AG10803 (cell line): ENCODE results near the gene UGCG.

Experiments
- DNase-seq: peaks from one replicate; pipeline ENCODE4 v3.0.0; 2010; ENCODE audit warnings: low read depth
- H3K4me3 ChIP-seq: 2 replicates; pipeline ENCODE4 v1.5.1; 2011; ENCODE audit warnings: mild to moderate bottlenecking, low read length, control low read depth
- CTCF ChIP-seq: conservative IDR thresholded peaks from 2 replicates; pipeline ENCODE4 v1.5.1; 2011; ENCODE audit warnings: mild to moderate bottlenecking, low read length, control low read depth, inconsistent platforms

Gene UGCG

DNA sequence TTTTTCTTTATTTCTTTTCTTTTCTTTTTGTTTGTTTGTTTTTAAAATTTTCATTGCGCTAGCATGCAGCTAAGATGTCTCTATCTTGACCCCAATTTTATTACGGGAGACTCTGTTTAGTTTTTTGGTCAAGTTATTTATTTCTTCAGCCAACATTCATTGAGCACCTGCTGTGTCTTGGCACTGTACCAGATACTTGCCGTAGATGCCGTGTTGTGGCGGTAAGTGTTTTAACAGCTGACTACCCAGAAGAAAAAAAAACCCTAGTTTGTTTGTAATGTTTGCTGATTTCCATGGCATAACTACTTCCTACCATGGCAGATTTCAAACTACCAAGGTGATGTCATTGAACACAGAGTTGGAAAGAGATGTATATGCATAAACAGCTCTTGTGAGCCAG is 65.0 kb downstream of the UGCG start:
- no peak for DNase-seq
- TF ChIP-seq CTCF = no peak
- no peak overlapping the region for H3K4me3 ChIP-seq

GRCh38 chr9:111962021-111962420 is 65.4 kb downstream of the UGCG start:
- no peak for TF ChIP-seq CTCF
- H3K4me3 ChIP-seq = no peak overlapping the region
- DNase-seq = no peak

- no peak overlapping the region for H3K4me3 ChIP-seq
- DNase-seq = no peak
- TF ChIP-seq CTCF = no peak
Measured at GRCh38 chr9:111963995-111964394, 67.4 kb downstream of the UGCG start.

- no peak overlapping the region for H3K4me3 ChIP-seq
- peak; percentile 95 for DNase-seq
Measured at GRCh38 chr9:111965566-111966019, 69.0 kb downstream of the UGCG start.

GRCh38 chr9:111966124-111966723 is 69.6 kb downstream of the UGCG start:
- TF ChIP-seq CTCF = no peak
- no peak overlapping the region for H3K4me3 ChIP-seq
- no peak for DNase-seq

More at GRCh38 chr9:111965566-111966019, 69.0 kb downstream of the UGCG start:
- TF ChIP-seq CTCF = 0 out of 2 replicates have a peak, but pooled peaks have one; percentile 9

GRCh38 chr9:111966861-111967291 is 70.3 kb downstream of the UGCG start:
- peak; percentile 59 for DNase-seq
- no peak for TF ChIP-seq CTCF
- H3K4me3 ChIP-seq = no peak overlapping the region

GRCh38 chr9:111967621-111968020 is 71.0 kb downstream of the UGCG start:
- no peak for DNase-seq
- no peak for TF ChIP-seq CTCF
- H3K4me3 ChIP-seq = no peak overlapping the region
